Measurements from ENCODE around the gene GNB3.
A peak's percentile ranks its signal among the peaks of the same experiment; 100 is the strongest.
"Not testable (repeated sequence)": the region's sequence is repeated elsewhere in the genome, so short reads cannot be mapped to it uniquely, and the experiment has no call there.

GNB3 gene

DNA sequence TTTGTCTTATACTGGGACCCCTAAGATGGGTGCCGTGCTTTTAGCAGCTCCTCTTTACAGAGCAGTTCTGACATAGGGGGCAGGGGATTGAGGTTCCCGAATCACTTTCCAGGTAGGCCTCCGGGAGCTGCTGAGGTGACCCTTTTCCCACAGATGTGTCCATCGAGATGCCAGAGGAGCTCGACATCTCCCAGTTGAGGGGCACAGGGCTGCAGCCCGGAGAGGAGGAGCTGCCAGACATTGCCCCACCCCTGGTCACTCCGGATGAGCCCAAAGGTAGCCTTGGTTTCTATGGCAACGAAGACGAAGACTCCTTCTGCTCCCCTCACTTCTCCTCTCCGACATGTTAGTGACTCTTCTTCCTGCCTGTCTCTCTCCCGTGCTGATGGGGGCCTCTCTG lies 22.3 kb downstream of the GNB3 start:
- TF ChIP-seq, protein P1, sequence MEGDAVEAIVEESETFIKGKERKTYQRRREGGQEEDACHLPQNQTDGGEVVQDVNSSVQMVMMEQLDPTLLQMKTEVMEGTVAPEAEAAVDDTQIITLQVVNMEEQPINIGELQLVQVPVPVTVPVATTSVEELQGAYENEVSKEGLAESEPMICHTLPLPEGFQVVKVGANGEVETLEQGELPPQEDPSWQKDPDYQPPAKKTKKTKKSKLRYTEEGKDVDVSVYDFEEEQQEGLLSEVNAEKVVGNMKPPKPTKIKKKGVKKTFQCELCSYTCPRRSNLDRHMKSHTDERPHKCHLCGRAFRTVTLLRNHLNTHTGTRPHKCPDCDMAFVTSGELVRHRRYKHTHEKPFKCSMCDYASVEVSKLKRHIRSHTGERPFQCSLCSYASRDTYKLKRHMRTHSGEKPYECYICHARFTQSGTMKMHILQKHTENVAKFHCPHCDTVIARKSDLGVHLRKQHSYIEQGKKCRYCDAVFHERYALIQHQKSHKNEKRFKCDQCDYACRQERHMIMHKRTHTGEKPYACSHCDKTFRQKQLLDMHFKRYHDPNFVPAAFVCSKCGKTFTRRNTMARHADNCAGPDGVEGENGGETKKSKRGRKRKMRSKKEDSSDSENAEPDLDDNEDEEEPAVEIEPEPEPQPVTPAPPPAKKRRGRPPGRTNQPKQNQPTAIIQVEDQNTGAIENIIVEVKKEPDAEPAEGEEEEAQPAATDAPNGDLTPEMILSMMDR (IDR thresholded peaks at IDR 0.05; ENCODE audit: low read depth, low read length), result no peak
- no peak overlapping the region for H3K4me3 ChIP-seq (ENCODE audit: low read depth, low read length)

DNA sequence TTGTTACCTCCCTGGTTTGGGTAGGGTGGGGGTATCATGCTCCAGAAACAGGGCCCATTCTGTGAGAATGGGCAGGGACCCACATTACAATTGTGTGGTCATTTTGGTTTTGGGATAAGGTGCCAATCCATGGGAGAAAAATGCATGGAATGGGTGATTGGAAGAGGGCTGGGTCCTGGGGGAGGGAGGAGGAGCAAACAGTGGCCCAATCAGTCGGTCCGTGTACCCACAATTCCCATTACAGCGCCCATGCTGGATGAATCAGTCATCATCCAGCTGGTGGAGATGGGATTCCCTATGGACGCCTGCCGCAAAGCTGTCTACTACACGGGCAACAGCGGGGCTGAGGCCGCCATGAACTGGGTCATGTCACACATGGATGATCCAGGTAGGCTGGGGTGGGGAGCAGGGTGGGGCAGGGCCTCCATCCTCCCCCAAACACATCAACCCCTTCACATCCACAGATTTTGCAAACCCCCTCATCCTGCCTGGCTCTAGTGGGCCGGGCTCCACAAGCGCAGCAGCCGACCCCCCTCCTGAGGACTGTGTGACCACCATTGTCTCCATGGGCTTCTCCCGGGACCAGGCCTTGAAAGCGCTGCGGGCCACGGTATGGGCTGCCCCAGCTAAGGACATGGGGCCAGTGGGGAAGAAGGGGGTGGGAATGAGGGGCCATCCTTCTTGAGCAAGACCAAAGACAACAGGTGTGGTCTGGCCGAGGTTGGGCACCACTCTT lies 23.0 kb downstream of the GNB3 start:
- H3K4me3 ChIP-seq (ENCODE audit: low read depth, low read length), result no peak overlapping the region

DNA sequence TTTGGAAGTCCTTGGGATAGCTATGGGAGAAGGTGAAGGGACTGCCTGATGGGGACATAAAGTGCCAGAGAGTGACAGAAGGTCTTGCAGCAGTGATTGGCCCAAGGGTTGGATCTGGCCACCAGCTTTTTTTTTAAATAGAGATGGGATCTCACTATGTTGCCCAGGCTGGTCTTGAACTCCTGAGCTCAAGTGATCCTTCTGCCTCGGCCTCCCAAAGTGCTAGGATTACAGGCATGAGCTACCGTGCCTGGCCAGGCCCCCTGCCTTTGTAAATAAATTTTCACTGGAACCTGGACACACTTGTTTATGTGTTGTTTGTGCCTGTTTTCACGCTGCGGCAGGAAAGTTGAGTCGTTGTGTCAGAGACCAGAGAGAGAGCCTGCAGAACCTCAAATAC lies 24.6 kb downstream of the GNB3 start:
- not testable (repeated sequence) for H3K4me3 ChIP-seq (ENCODE audit: low read depth, low read length)

More for the DNA sequence above, 23.0 kb downstream of the GNB3 start:
- TF ChIP-seq, protein P1 (IDR thresholded peaks at IDR 0.05; ENCODE audit: low read depth, low read length), result no peak

DNA sequence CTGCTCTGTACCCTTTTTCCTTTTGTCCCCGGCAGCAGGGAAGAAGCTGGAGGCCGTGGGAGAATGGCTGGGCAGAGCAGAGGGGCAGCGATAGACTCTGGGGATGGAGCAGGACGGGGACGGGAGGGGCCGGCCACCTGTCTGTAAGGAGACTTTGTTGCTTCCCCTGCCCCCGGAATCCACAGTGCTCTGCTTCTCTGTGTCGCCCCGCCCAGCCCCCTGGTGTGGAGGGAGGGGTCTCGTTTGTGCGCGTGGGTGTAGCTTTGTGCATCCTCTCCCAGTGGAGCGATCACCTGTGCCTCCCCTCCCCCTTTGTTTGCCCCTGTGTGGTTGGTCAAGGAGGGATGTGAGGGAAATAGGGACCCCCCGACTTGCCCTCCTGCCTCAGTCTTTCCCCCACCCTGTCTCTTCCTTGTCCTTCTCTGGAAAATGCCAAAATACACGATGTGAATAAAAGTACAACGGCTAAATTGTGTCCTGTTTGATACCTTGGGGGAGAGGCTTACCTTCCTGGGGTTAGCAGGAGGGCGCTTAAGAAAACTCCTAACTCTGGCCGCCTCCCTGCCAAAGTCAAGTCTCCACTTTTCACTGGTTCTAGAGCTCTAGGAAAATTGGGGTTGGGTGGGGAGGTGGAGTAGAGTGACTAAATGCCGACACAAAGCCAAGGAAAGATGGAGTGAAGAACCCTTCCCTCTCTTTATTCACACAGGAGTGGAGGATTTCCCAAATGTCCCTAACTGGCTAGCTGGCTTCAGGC lies 25.6 kb downstream of the GNB3 start:
- no peak overlapping the region for H3K4me3 ChIP-seq (ENCODE audit: low read depth, low read length)

DNA sequence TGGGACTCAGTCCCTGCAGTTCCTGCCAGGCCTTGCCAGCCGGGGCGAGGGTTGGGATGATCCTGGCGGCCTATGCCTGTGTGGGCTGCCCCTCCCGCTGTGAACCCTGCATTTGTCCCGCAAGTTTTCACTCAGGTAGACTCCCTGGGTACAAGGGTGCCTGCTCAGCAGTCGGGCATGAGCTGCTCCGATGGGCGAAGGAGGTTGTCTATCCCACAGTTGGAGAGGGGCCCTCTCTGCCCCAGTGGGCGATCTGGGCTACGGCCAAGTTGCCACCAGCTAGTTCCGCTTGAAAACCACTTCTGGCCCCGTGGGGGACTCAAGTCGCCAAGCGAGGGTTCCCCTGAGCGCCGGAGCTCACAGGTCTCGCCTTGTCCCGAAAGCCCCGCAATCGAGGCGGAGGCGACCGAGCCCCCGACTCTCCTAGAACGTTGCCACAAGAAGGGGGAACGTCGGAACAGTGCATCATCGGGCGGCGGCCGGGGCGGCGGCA lies 26.2 kb downstream of the GNB3 start:
- TF ChIP-seq, protein P1 (IDR thresholded peaks at IDR 0.05; ENCODE audit: low read depth, low read length), result no peak
- H3K4me3 ChIP-seq (ENCODE audit: low read depth, low read length), result peak overlapping the region; percentile 51

More for the DNA sequence above, 25.6 kb downstream of the GNB3 start:
- TF ChIP-seq, protein P1 (IDR thresholded peaks at IDR 0.05; ENCODE audit: low read depth, low read length), result no peak

DNA sequence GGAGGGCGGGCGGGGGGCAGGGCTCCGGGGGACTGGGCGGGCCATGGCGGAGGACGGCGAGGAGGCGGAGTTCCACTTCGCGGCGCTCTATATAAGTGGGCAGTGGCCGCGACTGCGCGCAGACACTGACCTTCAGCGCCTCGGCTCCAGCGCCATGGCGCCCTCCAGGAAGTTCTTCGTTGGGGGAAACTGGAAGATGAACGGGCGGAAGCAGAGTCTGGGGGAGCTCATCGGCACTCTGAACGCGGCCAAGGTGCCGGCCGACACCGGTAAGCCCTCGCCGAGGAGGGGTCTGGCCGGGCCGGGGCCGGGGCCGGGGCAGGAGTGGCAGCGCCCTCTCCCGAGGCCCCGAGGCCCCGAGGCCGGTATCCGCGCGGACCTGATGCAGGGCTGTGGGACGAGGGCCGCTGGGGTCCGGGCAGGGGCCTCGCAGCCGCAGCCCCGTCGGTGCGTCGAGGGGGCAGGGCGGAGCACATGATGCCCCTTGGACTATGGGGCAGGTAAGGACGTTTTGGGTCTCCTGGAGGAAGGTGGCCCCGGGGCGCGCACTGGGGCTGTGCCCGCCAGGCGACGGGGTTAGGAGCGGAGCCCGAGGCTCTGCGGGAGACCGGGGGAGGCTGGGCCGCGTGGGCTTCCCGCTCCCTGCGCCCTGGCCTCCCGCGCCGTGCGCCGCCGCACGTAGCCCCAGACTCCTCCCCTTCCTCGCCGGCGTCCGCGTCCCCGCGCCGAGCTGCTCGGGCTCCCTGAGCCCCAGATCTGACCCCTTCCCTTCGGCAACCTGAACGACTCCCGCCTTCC lies 26.9 kb downstream of the GNB3 start, which contains the start of gene TPI1:
TSS of gene TPI1 (plus strand) at position 119 of the 798 bp plus-strand sequence. CDS start at position 155, 36 bp downstream.
- TF ChIP-seq, protein P1 (IDR thresholded peaks at IDR 0.05; ENCODE audit: low read depth, low read length), result no peak
- H3K4me3 ChIP-seq (ENCODE audit: low read depth, low read length), result peak within 1 kb of the TSS; percentile 80
